Stromal cell of bone marrow (primary cell): ENCODE data around the gene CCDC88A.
"Not testable (repeated sequence)": the region's sequence is repeated elsewhere in the genome, so short reads cannot be mapped to it uniquely, and the experiment has no call there.

Experiments
- DNase-seq: peaks from one replicate; pipeline ENCODE4 v3.0.0-alpha.2; 2012; ENCODE audit warnings: low read depth

The CCDC88A gene

GRCh38 chr2:55371376-55371775, 48.3 kb downstream of the CCDC88A start:
- DNase-seq, result peak; percentile 11

- no peak for DNase-seq
These were observed 49.4 kb downstream of the CCDC88A start for GRCh38 chr2:55370208-55370607.

GRCh38 chr2:55365303-55365702, 54.4 kb downstream of the CCDC88A start:
- no peak for DNase-seq

- DNase-seq, result peak; percentile 96
These were observed 55.2 kb downstream of the CCDC88A start for GRCh38 chr2:55364189-55365055.

- no peak for DNase-seq
These were observed 56.0 kb downstream of the CCDC88A start for GRCh38 chr2:55363636-55364035.

GRCh38 chr2:55361465-55362189, 58.0 kb downstream of the CCDC88A start:
- DNase-seq, result no peak

- no peak for DNase-seq
These were observed 61.2 kb downstream of the CCDC88A start for GRCh38 chr2:55358451-55358850.

- no peak for DNase-seq
These were observed 61.7 kb downstream of the CCDC88A start for GRCh38 chr2:55357927-55358326.

GRCh38 chr2:55357164-55357563, 62.5 kb downstream of the CCDC88A start:
- DNase-seq, result no peak

- DNase-seq, result not testable (repeated sequence)
These were observed 63.5 kb downstream of the CCDC88A start for GRCh38 chr2:55356136-55356535.

GRCh38 chr2:55355451-55355850, 64.2 kb downstream of the CCDC88A start:
- no peak for DNase-seq

GRCh38 chr2:55351672-55352071, 68.0 kb downstream of the CCDC88A start:
- no peak for DNase-seq

- no peak for DNase-seq
These were observed 74.6 kb downstream of the CCDC88A start for GRCh38 chr2:55345064-55345463.

- DNase-seq, result peak; percentile 6
These were observed 81.4 kb downstream of the CCDC88A start for GRCh38 chr2:55338268-55338667.

- no peak for DNase-seq
These were observed 84.9 kb downstream of the CCDC88A start for GRCh38 chr2:55334728-55335127.

GRCh38 chr2:55330541-55331297, 88.9 kb downstream of the CCDC88A start:
- DNase-seq, result no peak

- DNase-seq, result no peak
These were observed 92.0 kb downstream of the CCDC88A start for GRCh38 chr2:55327470-55328230.

- no peak for DNase-seq
These were observed 104.7 kb downstream of the CCDC88A start for GRCh38 chr2:55314985-55315384.

GRCh38 chr2:55311444-55311870, 108.2 kb downstream of the CCDC88A start:
- DNase-seq, result peak; percentile 38

- DNase-seq, result peak; percentile 16
These were observed 110.2 kb downstream of the CCDC88A start for GRCh38 chr2:55309446-55309845.

GRCh38 chr2:55302241-55302640, 117.4 kb downstream of the CCDC88A start:
- DNase-seq, result no peak

- DNase-seq, result no peak
These were observed 118.4 kb downstream of the CCDC88A start for GRCh38 chr2:55301277-55301676.
